Activated naive CD4-positive, alpha-beta T cell treated with anti-CD3 and anti-CD28 coated beads for 36 hours (primary cell): ENCODE measurements around the gene G6PC3. TPM values are rescaled to one million over a fixed set of nuclear protein-coding genes. Genes with fewer than 3 reads are reported as not detected.
A peak's percentile ranks its signal among the peaks of the same experiment; 100 is the strongest.
"Not testable (repeated sequence)": the region's sequence is repeated elsewhere in the genome, so short reads cannot be mapped to it uniquely, and the experiment has no call there.

ENCODE experiments used
- CTCF ChIA-PET: fragments of 350-600 bp; sonication (Branson Sonifier 250); formaldehyde crosslinking; loops from one replicate; lab custom pipeline; 2021; ENCODE audit warnings: antibody characterized with exemption; lab: Charles Lee
- DNase-seq: peaks from one replicate; pipeline ENCODE4 v3.0.0-alpha.2; 2020
- H3K27ac Mint-ChIP-seq: one replicate; pipeline ENCODE4 v1.8.0; 2021; ENCODE audit warnings: mild to moderate bottlenecking, mixed read lengths
- H3K27me3 Mint-ChIP-seq: one replicate; pipeline ENCODE4 v1.8.0; 2021; ENCODE audit warnings: low read depth, mixed read lengths
- H3K36me3 Mint-ChIP-seq: one replicate; pipeline ENCODE4 v1.8.0; 2021; ENCODE audit warnings: low read depth, mixed read lengths
- H3K4me1 Mint-ChIP-seq: one replicate; pipeline ENCODE4 v1.8.0; 2021; ENCODE audit warnings: low read depth, mixed read lengths
- H3K4me3 Mint-ChIP-seq: one replicate; pipeline ENCODE4 v1.8.0; 2021; ENCODE audit warnings: mild to moderate bottlenecking, moderate library complexity, mixed read lengths
- H3K9me3 Mint-ChIP-seq: one replicate; pipeline ENCODE4 v1.8.0; 2021; ENCODE audit warnings: mixed read lengths
- intact Hi-C: fragments of 100-400 bp; cut with micrococcal nuclease; formaldehyde crosslinking; loops from one replicate; pipeline ENCODE4 v1.15.1; 2023
- total RNA-seq, 2 experiments: library from RNA; stranded (reverse); gene quantifications; one replicate each; pipeline ENCODE4 v1.2.3, GENCODE V29; 2021

The G6PC3 gene
- total RNA-seq, 2 experiments from 2014 or later, result 15.9 to 19.4 TPM

DNA sequence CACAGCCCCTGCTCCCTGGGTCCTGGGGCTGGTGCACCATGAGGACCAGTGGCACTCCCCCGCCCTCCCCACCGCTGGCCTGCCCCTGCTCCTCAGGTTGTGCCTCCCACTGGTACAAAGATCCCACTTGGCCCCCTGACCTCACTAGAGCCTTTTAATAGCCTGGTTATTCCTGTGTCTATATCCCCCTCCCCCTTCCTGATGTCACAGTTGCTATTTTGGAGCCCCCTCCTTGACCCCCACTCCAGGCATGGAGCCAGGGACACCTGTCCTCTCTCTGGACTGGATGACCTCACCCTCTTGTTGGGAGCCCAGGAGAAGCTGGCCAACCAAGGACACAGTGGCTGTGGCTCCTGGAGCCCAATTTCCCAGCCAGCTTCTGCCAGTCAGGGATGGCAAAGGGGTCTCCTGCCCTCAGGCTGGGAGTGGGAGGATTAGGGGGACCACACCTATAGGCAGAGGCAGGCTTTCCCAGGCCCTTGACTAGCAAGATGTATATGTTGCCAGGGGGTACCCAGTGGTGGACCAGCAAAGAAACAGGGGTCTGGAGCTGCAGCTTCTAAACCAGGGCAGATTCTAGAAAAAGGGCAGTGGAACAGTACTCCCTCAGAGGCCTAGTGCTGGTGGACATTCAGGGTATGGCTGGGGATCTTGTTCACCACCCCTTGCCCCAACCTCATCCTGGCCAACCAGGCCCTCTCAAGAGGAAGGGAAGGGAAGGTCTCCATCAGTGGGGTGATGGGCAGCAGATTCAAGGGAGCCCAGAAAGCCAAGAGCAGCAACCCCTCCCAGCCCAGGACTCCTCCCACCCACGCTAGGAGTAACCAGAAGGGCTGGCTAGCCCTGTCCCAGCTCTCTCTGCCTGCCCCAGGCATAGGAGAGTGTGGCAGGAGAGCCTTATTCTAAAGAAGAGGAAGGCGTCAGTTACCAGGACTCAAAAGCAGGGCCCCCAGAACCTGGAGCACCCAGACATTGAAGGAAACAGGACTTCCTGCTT lies 42.0 kb downstream of the G6PC3 start:
- Mint-ChIP-seq H3K9me3 (no peaks in the 10 kb centered on the region), H3K27me3 (no peaks in the 10 kb centered on the region), H3K36me3 (peaks cover 3% of the 10 kb centered on the region), H3K4me1 (peaks cover 26% of the 10 kb centered on the region), H3K27ac (no peak overlapping the region), H3K4me3 (no peak overlapping the region)
- CTCF ChIA-PET, result interaction anchor here (1.7 kb wide), 1 partner anchor 9 kb away, joined by 8 read pairs; no protein-coding TSS in a partner anchor
- no peak for DNase-seq
- intact Hi-C loops, result no loop called here

- no peak for DNase-seq
- H3K4me3 Mint-ChIP-seq, result no peak overlapping the region
- CTCF ChIA-PET, result no interaction called here
- no peaks in the 10 kb centered on the region for H3K27me3 Mint-ChIP-seq
- peaks cover 3% of the 10 kb centered on the region for H3K36me3 Mint-ChIP-seq
- no peak overlapping the region for H3K27ac Mint-ChIP-seq
- no peaks in the 10 kb centered on the region for H3K9me3 Mint-ChIP-seq
- intact Hi-C loops, result no loop called here
- H3K4me1 Mint-ChIP-seq, result peaks cover 26% of the 10 kb centered on the region
Measured at GRCh38 chr17:44113382-44113781, 42.8 kb downstream of the G6PC3 start.

DNA sequence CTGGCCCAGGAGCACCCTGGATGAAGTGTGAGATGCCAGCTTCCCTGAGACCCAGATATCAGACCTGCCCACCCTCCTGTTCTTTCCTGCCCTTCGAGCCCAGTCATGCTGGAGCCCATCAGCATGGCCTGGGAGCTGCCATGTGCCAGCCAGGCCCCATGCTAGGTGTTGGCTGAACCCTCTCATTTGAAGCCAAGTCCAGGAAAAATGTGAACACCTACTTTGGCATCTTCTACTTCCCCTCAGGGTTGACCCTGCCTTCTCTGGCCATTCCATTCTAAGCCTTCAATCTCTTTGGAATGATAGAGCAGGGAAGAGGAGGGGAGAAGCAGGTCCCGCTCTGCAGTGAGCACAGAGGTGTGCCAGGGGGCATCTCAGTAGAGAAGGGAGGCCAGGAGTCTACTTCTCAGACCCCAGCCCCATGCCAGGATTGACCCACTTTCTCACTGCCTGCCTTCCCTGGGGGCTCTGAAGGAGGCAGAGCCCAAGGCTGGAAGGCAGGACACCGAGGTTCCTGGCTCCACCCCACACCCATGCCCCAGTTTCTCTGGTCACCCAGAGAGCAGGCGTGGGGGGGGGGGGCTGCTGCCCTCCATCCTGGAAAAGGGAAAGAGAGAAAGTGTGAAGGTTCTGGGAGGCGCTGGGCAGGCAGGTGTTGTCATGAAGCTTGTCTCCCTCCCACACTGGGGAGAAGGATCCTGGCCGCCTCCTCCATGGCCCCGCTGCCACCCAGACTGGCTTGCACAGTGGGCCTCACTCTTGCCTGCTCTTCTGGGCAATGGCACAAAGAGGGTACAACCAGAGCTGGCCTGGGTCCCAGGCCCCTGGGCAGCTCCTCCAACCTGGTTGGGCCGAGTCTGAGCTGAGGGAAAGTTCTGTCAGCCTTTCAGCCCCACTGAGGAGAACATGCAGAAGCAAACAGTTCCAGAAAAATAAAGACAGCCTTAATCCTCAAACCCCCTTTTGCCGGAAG lies 43.6 kb downstream of the G6PC3 start:
- no peaks in the 10 kb centered on the region for H3K27me3 Mint-ChIP-seq
- intact Hi-C loops, result no loop called here
- CTCF ChIA-PET, result interaction anchor here (0.7 to 2.0 kb wide), 4 partner anchors 15 to 325 kb away, joined by 3 to 7 read pairs (median 3); no protein-coding TSS in a partner anchor
- peaks cover 28% of the 10 kb centered on the region for H3K4me1 Mint-ChIP-seq
- no peak for DNase-seq
- H3K4me3 Mint-ChIP-seq, result no peak overlapping the region
- H3K36me3 Mint-ChIP-seq, result peaks cover 3% of the 10 kb centered on the region
- no peaks in the 10 kb centered on the region for H3K9me3 Mint-ChIP-seq
- no peak overlapping the region for H3K27ac Mint-ChIP-seq

GRCh38 chr17:44115585-44116415 lies 45.3 kb downstream of the G6PC3 start:
- Mint-ChIP-seq H3K9me3 (no peaks in the 10 kb centered on the region), H3K27ac (no peak overlapping the region), H3K4me3 (no peak overlapping the region), H3K4me1 (peaks cover 35% of the 10 kb centered on the region), H3K27me3 (no peaks in the 10 kb centered on the region), H3K36me3 (peaks cover 3% of the 10 kb centered on the region)
- peak; percentile 32 for DNase-seq
- intact Hi-C loops, result no loop called here
- CTCF ChIA-PET, result interaction anchor here (0.6 to 2.0 kb wide), 18 partner anchors 9 to 349 kb away, joined by 3 to 10 read pairs (median 4); no protein-coding TSS in a partner anchor

DNA sequence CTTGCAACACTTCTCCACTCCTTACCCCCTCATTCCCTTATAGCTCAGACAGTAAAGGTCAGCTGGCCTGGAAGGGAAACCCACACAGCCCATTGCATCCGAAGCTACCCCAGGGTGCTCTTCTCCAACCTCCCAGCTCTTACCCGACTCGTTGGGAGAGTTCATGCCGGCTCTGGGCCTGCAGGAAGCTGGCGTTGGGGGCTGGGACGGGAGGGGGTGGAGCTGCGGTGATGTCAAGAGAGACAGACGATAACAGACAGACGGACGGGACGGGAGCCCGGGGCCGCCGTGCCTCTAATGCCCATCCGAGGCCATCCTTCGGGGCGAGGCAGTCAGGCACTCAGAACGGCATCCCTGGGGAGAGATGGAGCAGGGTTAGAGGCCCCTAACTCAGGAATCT lies 46.8 kb downstream of the G6PC3 start:
- Mint-ChIP-seq H3K36me3 (peaks cover 3% of the 10 kb centered on the region), H3K27ac (no peak overlapping the region)

GRCh38 chr17:44118427-44119050 lies 48.0 kb downstream of the G6PC3 start:
- Mint-ChIP-seq H3K36me3 (peaks cover 1% of the 10 kb centered on the region), H3K4me1 (peaks cover 29% of the 10 kb centered on the region), H3K4me3 (no peak overlapping the region), H3K9me3 (no peaks in the 10 kb centered on the region), H3K27ac (no peak overlapping the region), H3K27me3 (no peaks in the 10 kb centered on the region)
- CTCF ChIA-PET, result no interaction called here
- DNase-seq, result no peak
- intact Hi-C loops, result no loop called here

More for the DNA sequence above, 46.8 kb downstream of the G6PC3 start:
- no peaks in the 10 kb centered on the region for H3K9me3 Mint-ChIP-seq
- intact Hi-C loops, result no loop called here
- no peak for DNase-seq
- no peaks in the 10 kb centered on the region for H3K27me3 Mint-ChIP-seq
- CTCF ChIA-PET, result interaction anchor here (0.6 to 1.7 kb wide), 4 partner anchors 42 to 350 kb away, joined by 3 to 5 read pairs (median 4); partner anchors contain the start of gene G6PC3
- H3K4me1 Mint-ChIP-seq, result peaks cover 29% of the 10 kb centered on the region
- H3K4me3 Mint-ChIP-seq, result no peak overlapping the region

DNA sequence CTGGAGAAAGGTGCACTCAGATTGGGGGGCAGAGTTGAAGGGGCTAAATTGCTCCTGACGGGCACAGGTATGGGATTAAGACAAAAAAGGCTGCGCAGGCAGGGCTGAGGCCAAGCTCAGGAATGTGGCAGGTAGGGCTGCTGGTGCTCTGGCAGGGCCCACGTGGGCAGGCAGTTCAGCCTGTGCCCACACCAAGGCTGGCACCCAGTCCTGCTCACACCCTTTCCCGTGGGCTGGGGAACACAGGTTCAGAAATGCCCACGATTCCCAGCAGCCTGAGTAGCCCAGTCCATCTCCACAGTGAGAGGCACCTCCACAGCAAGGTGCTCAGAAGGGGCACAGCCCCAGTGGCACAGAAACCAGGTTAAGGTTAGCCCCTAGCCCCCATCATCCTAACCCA lies 48.5 kb downstream of the G6PC3 start:
- intact Hi-C loops, result no loop called here
- Mint-ChIP-seq H3K9me3 (no peaks in the 10 kb centered on the region), H3K4me1 (peaks cover 29% of the 10 kb centered on the region), H3K27me3 (no peaks in the 10 kb centered on the region), H3K4me3 (no peak overlapping the region), H3K36me3 (no peaks in the 10 kb centered on the region), H3K27ac (no peak overlapping the region)
- no peak for DNase-seq
- CTCF ChIA-PET, result no interaction called here

- Mint-ChIP-seq H3K9me3 (no peaks in the 10 kb centered on the region), H3K36me3 (no peaks in the 10 kb centered on the region), H3K4me1 (peaks cover 32% of the 10 kb centered on the region), H3K4me3 (no peak overlapping the region), H3K27me3 (no peaks in the 10 kb centered on the region), H3K27ac (no peak overlapping the region)
- intact Hi-C loops, result loop anchor here (5.0 kb wide), 2 partner anchors 112 to 233 kb away; no protein-coding TSS in a partner anchor
- DNase-seq, result no peak
- CTCF ChIA-PET, result no interaction called here
Measured at GRCh38 chr17:44119798-44120197, 49.3 kb downstream of the G6PC3 start.

GRCh38 chr17:44120281-44120680 lies 49.7 kb downstream of the G6PC3 start:
- H3K27me3 Mint-ChIP-seq, H3K4me3 Mint-ChIP-seq, DNase-seq, H3K9me3 Mint-ChIP-seq, H3K36me3 Mint-ChIP-seq, H3K27ac Mint-ChIP-seq, CTCF ChIA-PET: not testable (repeated sequence)
- H3K4me1 Mint-ChIP-seq, result peaks cover 32% of the 10 kb centered on the region
- intact Hi-C loops, result loop anchor here (5.0 kb wide), 2 partner anchors 113 to 232 kb away; no protein-coding TSS in a partner anchor

GRCh38 chr17:44120851-44121605 lies 50.5 kb downstream of the G6PC3 start:
- no peak for DNase-seq
- Mint-ChIP-seq H3K36me3 (no peaks in the 10 kb centered on the region), H3K9me3 (no peaks in the 10 kb centered on the region), H3K27me3 (no peaks in the 10 kb centered on the region), H3K4me1 (peaks cover 32% of the 10 kb centered on the region), H3K4me3 (no peak overlapping the region), H3K27ac (no peak overlapping the region)
- intact Hi-C loops, result loop anchor here (5.0 kb wide), 2 partner anchors 114 to 231 kb away; no protein-coding TSS in a partner anchor
- CTCF ChIA-PET, result interaction anchor here (0.5 to 1.7 kb wide), 2 partner anchors 10 to 56 kb away, joined by 3 to 8 read pairs; no protein-coding TSS in a partner anchor
